ENCODE data around the gene ITIH1. TPM values are rescaled to one million over a fixed set of nuclear protein-coding genes. Genes with fewer than 3 reads are reported as not detected.

ITIH1 gene
- total RNA-seq, 2 experiments from 2014 or later, result not detected

- H3K4me1 Mint-ChIP-seq, result peaks cover 2% of the 10 kb centered on the region
- no peak overlapping the region for H3K4me3 Mint-ChIP-seq
- H3K27me3 Mint-ChIP-seq, result no peaks in the 10 kb centered on the region
- H3K9me3 Mint-ChIP-seq, result no peaks in the 10 kb centered on the region
- POLR2A ChIA-PET, result interaction anchor here (1.6 kb wide), 1 partner anchor 17 kb away, joined by 3 read pairs; no protein-coding TSS in a partner anchor
- H3K36me3 Mint-ChIP-seq, result no peaks in the 10 kb centered on the region
- ATAC-seq (ENCODE audit: low read depth), result no peak
- no peak overlapping the region for H3K27ac Mint-ChIP-seq
- no peak for DNase-seq
Observed at GRCh38 chr3:52819936-52820335, 42.5 kb downstream of the ITIH1 start.

GRCh38 chr3:52820736-52821135, 43.3 kb downstream of the ITIH1 start:
- Mint-ChIP-seq H3K4me1 (peaks cover 2% of the 10 kb centered on the region), H3K36me3 (no peaks in the 10 kb centered on the region), H3K27ac (no peak overlapping the region), H3K9me3 (no peaks in the 10 kb centered on the region), H3K4me3 (no peak overlapping the region), H3K27me3 (no peaks in the 10 kb centered on the region)
- DNase-seq (no peak), ATAC-seq (ENCODE audit: low read depth) (peak; percentile 58)
- POLR2A ChIA-PET, result no interaction called here

GRCh38 chr3:52822363-52822762, 45.0 kb downstream of the ITIH1 start:
- Mint-ChIP-seq H3K4me1 (peaks cover 2% of the 10 kb centered on the region), H3K27ac (no peak overlapping the region), H3K4me3 (no peak overlapping the region), H3K9me3 (no peaks in the 10 kb centered on the region), H3K27me3 (no peaks in the 10 kb centered on the region), H3K36me3 (no peaks in the 10 kb centered on the region)
- ATAC-seq (ENCODE audit: low read depth) (no peak), DNase-seq (no peak)
- POLR2A ChIA-PET, result interaction anchor here (0.6 kb wide), 1 partner anchor 206 kb away, joined by 8 read pairs; no protein-coding TSS in a partner anchor

- no peaks in the 10 kb centered on the region for H3K27me3 Mint-ChIP-seq
- H3K9me3 Mint-ChIP-seq, result no peaks in the 10 kb centered on the region
- no peak overlapping the region for H3K4me3 Mint-ChIP-seq
- DNase-seq (no peak), ATAC-seq (ENCODE audit: low read depth) (no peak)
- no peaks in the 10 kb centered on the region for H3K4me1 Mint-ChIP-seq
- POLR2A ChIA-PET, result no interaction called here
- H3K27ac Mint-ChIP-seq, result no peak overlapping the region
- no peaks in the 10 kb centered on the region for H3K36me3 Mint-ChIP-seq
Observed at GRCh38 chr3:52824037-52824436, 46.6 kb downstream of the ITIH1 start.

GRCh38 chr3:52827441-52827840, 50.0 kb downstream of the ITIH1 start:
- no peak overlapping the region for H3K4me3 Mint-ChIP-seq
- DNase-seq, result no peak
- no peak overlapping the region for H3K27ac Mint-ChIP-seq
- H3K36me3 Mint-ChIP-seq, result no peaks in the 10 kb centered on the region
- POLR2A ChIA-PET, result no interaction called here
- H3K9me3 Mint-ChIP-seq, result no peaks in the 10 kb centered on the region
- no peaks in the 10 kb centered on the region for H3K27me3 Mint-ChIP-seq
- H3K4me1 Mint-ChIP-seq, result peaks cover 9% of the 10 kb centered on the region
- ATAC-seq (ENCODE audit: low read depth), result no peak

- no peaks in the 10 kb centered on the region for H3K27me3 Mint-ChIP-seq
- no peaks in the 10 kb centered on the region for H3K36me3 Mint-ChIP-seq
- ATAC-seq (ENCODE audit: low read depth), result no peak
- H3K4me1 Mint-ChIP-seq, result peaks cover 9% of the 10 kb centered on the region
- H3K9me3 Mint-ChIP-seq, result no peaks in the 10 kb centered on the region
- H3K4me3 Mint-ChIP-seq, result no peak overlapping the region
- H3K27ac Mint-ChIP-seq, result no peak overlapping the region
- DNase-seq, result no peak
- POLR2A ChIA-PET, result no interaction called here
Observed at GRCh38 chr3:52827866-52828376, 50.5 kb downstream of the ITIH1 start.

GRCh38 chr3:52829482-52829881, 52.1 kb downstream of the ITIH1 start:
- no peak for ATAC-seq (ENCODE audit: low read depth)
- POLR2A ChIA-PET, result no interaction called here

GRCh38 chr3:52829906-52830463, 52.6 kb downstream of the ITIH1 start:
- H3K27me3 Mint-ChIP-seq, result no peaks in the 10 kb centered on the region
- no peak overlapping the region for H3K4me3 Mint-ChIP-seq
- DNase-seq (no peak), ATAC-seq (ENCODE audit: low read depth) (no peak)
- POLR2A ChIA-PET, result no interaction called here
- H3K36me3 Mint-ChIP-seq, result no peaks in the 10 kb centered on the region
- no peaks in the 10 kb centered on the region for H3K9me3 Mint-ChIP-seq
- H3K27ac Mint-ChIP-seq, result no peak overlapping the region
- H3K4me1 Mint-ChIP-seq, result peaks cover 9% of the 10 kb centered on the region

More at GRCh38 chr3:52829482-52829881, 52.1 kb downstream of the ITIH1 start:
- Mint-ChIP-seq H3K27ac (no peak overlapping the region), H3K9me3 (no peaks in the 10 kb centered on the region), H3K4me3 (no peak overlapping the region), H3K4me1 (peaks cover 9% of the 10 kb centered on the region), H3K36me3 (no peaks in the 10 kb centered on the region), H3K27me3 (no peaks in the 10 kb centered on the region)
- no peak for DNase-seq

- no peak within 1 kb of the TSS for H3K4me3 Mint-ChIP-seq
- H3K9me3 Mint-ChIP-seq, result no peaks in the 10 kb centered on the region
- no peak for DNase-seq
- no peaks in the 10 kb centered on the region for H3K36me3 Mint-ChIP-seq
- POLR2A ChIA-PET, result no interaction called here
- H3K27me3 Mint-ChIP-seq, result no peaks in the 10 kb centered on the region
- H3K27ac Mint-ChIP-seq, result peak within 1 kb of the TSS; percentile 10
- peaks cover 9% of the 10 kb centered on the region for H3K4me1 Mint-ChIP-seq
- ATAC-seq (ENCODE audit: low read depth), result no peak
Observed at GRCh38 chr3:52830535-52831258, 53.3 kb downstream of the ITIH1 start, which contains the start of gene ITIH4. TSS of gene ITIH4 (minus strand) at chr3:52830672. CDS start at chr3:52830642, 30 bp downstream.

- Mint-ChIP-seq H3K9me3 (no peaks in the 10 kb centered on the region), H3K27me3 (no peaks in the 10 kb centered on the region), H3K4me1 (peaks cover 12% of the 10 kb centered on the region), H3K36me3 (peaks cover under 1% of the 10 kb centered on the region), H3K27ac (peak overlapping the region; percentile 10), H3K4me3 (no peak overlapping the region)
- ATAC-seq (ENCODE audit: low read depth) (no peak), DNase-seq (no peak)
- POLR2A ChIA-PET, result no interaction called here
Observed at GRCh38 chr3:52831500-52832301, 54.3 kb downstream of the ITIH1 start.

GRCh38 chr3:52833202-52833601, 55.8 kb downstream of the ITIH1 start:
- DNase-seq, result no peak
- Mint-ChIP-seq H3K36me3 (peaks cover 9% of the 10 kb centered on the region), H3K27ac (no peak overlapping the region), H3K4me1 (peaks cover 26% of the 10 kb centered on the region), H3K27me3 (no peaks in the 10 kb centered on the region), H3K9me3 (no peaks in the 10 kb centered on the region), H3K4me3 (no peak overlapping the region)
- POLR2A ChIA-PET, result no interaction called here
- no peak for ATAC-seq (ENCODE audit: low read depth)

- ATAC-seq (ENCODE audit: low read depth), result no peak
- H3K4me1 Mint-ChIP-seq, result peaks cover 42% of the 10 kb centered on the region
Observed at GRCh38 chr3:52834871-52835501, 57.6 kb downstream of the ITIH1 start, which contains the start of gene MUSTN1. TSS of gene MUSTN1 (minus strand) at chr3:52835019. CDS start at chr3:52834948, 71 bp downstream.

More at GRCh38 chr3:52834871-52835501, 57.6 kb downstream of the ITIH1 start, which contains the start of gene MUSTN1:
- no peaks in the 10 kb centered on the region for H3K27me3 Mint-ChIP-seq
- H3K36me3 Mint-ChIP-seq, result peaks cover 9% of the 10 kb centered on the region
- H3K9me3 Mint-ChIP-seq, result no peaks in the 10 kb centered on the region
- DNase-seq, result no peak
- no peak within 1 kb of the TSS for H3K4me3 Mint-ChIP-seq
- H3K27ac Mint-ChIP-seq, result no peak within 1 kb of the TSS
- POLR2A ChIA-PET, result no interaction called here
